Left colon (tissue), 2 donors: ENCODE results near the gene ZNF469. TPM values are rescaled to one million over a fixed set of nuclear protein-coding genes. Genes with fewer than 3 reads are reported as not detected.

ENCODE experiments used
- ATAC-seq: fragments of 200-7000 bp; cut with Tn5 transposase; one replicate; pipeline ENCODE4 v1.9.1; 2020; ENCODE audit warnings: mild to moderate bottlenecking, moderate library complexity
- DNase-seq, 2 donors: peaks; one replicate each; pipeline ENCODE4 v3.0.0-alpha.2; 2020
- intact Hi-C, 2 donors: fragments of 100-400 bp; cut with DNase I in 1 of 2; cut with micrococcal nuclease in 1 of 2; formaldehyde crosslinking; loops; one replicate each; pipeline versions ENCODE4 v1.11.2 to v1.14.0; 2022; cut with DNase I, micrococcal nuclease
- total RNA-seq, 2 donors: library from RNA; stranded (reverse); fragmentation: NEBNext Ultra II Directional; extraction: Animal tissue kit (Norgen Biotek cat#: 25700); gene quantifications; one replicate each; pipeline ENCODE4 v1.2.1, GENCODE V29; 2021
- donor health status: DM: no; HTN: no; CAD: no.
- donor health status: DM: yes; HTN: yes; CAD: no.

Gene ZNF469
- total RNA-seq, 2 donors from 2014 or later, result 0.27 to 0.70 TPM

DNA sequence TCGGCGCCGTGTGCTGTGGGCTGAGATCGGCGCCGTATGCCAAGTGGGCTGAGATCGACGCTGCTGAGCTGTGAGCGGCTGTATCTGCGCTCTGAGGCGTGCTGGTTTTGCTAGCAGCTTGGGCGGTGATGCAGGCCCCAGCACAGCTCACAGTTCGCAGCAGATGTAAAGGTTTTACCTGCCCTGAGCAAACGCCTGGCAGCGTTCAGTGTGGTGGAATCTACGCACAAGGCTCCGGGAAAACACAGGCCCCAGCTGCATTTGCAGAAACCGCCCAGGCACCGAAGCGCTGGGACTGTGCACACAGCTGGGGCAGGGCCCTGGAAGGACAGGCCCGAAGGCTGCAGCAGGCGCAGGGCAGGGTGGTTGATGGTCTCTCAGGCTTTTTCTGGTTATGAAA is 8.0 kb upstream of the ZNF469 start:
- no peak for ATAC-seq
- DNase-seq, result no peak
- intact Hi-C loops, result no loop called here

DNA sequence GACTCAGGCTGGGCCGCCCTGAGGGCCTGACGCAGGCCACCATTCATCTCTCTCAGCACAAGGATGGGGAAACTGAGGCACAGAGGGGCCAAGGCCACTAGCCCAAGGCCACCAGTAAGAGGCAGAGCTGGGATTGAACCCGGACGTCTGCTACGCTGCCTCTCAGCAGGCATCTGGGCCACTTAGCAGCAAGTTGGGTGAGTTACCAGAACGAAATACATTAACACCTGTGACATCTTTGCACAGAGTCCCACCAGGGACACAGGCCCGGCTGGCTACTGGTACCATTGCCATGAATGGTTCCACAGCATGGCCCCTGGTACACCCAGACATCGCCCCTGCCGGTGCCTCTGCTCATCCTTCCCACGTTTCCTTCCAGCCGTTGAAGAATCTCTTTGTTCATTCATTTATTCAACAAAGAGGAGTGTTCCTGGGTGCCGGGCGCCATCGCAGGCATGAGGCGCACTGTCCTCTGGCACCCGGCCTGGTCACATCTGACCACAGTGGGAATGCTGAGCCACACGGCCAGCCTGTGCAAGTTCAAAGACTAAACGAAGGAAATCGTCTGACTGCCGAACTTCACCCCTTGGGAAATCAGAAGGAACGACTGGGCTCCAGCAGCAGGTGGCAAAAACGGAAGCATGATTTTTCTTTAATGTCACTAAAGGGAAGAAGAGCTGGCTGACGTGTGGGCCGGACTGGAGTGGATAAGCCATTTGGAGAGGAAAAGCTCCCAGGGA is 7.4 kb upstream of the ZNF469 start:
- intact Hi-C loops, result no loop called here
- ATAC-seq (no peak), DNase-seq (no peak)

DNA sequence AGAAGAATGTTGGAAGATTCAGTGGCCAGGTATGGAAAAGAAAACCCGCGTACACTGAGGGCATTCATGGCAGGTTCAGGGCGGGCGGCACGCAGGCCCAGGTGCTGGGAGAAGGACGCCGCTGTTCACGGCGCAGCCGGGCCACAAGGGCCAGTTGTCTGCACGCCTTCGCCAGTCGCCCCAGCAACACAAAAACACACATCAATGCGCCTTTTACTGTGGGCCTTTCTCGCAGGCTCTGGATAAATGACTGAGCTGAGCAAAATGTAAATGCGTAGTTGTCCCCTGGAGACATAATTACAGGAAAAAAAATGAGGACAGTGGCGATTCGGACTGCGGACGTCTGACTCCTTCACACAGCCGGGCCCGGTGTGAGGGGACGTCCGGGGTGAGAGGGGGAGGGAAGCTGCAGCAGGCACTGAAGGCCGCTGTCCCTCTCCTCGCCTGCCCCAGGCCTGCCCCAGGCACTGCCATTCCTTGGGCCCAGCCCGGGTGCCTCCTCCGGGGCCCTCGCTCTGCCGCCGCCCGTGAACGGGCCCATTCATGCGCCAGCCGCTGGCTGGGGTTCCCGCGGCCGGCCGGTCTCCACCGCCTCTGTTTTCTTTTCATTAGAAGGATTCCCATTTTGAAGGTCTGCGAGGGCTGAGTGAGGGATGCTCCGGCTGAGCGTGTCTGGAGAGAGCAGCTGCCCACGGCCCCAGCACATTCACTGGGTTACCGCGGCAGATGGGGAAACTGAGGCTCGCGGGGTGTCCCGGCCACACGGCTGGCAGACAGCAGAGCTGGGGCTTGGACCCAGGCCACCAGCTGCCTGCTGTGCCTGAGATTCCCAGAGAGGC is 6.5 kb upstream of the ZNF469 start:
- ATAC-seq (no peak), DNase-seq (no peak)
- intact Hi-C loops, result no loop called here

DNA sequence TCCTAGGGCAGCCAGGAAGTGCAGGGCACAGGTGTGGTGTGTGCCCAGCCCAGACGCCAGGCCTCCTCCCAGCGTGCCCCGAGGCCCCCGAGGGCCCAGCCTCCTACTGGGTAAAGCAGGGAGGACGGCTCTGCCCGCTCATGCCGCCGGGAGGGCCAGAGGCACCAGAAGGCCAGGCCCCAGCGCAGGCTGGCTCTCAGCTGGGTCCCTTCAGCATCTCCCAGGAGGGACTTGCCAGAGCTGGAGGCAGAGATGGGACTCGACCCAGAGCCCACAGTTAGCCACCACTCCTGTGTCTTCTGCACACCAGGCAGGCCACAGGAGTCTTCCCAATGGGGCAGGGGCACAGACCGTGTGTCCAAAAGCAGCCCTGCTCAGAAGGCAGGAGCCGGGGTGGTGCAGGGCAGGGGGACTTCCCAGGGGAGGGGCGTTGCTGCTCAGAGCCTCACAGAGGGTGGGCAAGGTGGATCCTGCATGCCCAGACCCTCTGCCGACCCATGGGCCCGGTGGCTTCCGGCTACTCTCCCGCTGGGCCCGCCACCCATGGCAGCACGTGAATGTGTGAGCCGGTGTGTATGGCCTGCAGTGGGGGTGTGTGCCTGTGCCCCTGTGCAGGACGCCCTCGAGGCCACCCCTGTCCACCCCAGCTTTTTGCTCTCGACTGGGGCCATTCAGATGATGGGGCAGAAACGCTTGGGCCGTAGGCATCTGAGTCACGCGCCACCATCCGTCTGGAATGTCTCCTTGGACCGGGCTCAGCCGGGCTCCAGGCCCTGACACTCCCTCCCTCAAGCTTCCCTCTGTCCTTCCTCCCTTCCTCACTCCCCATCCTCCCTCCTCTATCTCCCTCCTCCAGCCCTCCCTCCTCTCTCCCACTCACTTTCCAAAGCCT is 5.7 kb upstream of the ZNF469 start:
- ATAC-seq (no peak), DNase-seq (no peak)
- intact Hi-C loops, result no loop called here

DNA sequence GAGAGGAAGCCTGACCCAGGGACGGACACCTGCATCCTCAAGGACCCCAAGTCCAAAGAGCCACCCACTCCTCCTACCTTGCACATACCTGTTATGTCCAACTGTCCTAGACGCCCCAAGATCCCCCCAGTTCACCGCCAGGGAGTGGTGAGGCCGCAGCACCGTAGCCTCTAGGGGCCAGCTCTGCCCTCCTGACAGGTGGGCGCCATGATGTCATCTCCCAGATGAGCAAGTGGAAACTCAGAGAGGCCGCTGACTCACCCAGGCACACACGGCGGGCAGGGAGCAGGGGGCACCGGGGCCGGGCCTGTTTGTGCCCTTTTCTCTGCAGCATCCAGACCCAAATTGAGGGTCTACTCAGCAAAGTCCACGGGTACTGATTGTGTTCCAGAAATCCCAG is 4.8 kb upstream of the ZNF469 start:
- ATAC-seq, result no peak
- no peak for DNase-seq
- intact Hi-C loops, result no loop called here

DNA sequence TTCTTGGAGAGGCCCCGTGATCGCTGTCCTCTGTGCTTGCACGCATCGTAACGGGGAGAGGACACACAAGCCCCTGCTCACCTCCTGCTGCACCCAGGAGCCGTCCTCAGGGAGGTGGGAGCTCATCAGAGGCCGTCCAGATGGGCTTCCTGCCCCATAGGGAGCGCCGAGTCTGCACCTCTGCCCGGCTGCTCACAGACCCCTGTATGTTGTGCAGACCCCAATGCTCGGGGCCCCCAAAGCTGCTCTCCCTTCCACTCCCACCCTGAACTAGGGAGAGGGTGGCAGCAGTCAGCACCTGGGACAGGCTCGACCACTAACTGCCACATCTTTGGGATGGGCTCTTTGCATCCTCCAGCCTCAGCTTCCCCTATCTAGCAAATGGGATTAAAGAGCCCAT is 4.4 kb upstream of the ZNF469 start:
- DNase-seq (no peak), ATAC-seq (no peak)
- intact Hi-C loops, result no loop called here

DNA sequence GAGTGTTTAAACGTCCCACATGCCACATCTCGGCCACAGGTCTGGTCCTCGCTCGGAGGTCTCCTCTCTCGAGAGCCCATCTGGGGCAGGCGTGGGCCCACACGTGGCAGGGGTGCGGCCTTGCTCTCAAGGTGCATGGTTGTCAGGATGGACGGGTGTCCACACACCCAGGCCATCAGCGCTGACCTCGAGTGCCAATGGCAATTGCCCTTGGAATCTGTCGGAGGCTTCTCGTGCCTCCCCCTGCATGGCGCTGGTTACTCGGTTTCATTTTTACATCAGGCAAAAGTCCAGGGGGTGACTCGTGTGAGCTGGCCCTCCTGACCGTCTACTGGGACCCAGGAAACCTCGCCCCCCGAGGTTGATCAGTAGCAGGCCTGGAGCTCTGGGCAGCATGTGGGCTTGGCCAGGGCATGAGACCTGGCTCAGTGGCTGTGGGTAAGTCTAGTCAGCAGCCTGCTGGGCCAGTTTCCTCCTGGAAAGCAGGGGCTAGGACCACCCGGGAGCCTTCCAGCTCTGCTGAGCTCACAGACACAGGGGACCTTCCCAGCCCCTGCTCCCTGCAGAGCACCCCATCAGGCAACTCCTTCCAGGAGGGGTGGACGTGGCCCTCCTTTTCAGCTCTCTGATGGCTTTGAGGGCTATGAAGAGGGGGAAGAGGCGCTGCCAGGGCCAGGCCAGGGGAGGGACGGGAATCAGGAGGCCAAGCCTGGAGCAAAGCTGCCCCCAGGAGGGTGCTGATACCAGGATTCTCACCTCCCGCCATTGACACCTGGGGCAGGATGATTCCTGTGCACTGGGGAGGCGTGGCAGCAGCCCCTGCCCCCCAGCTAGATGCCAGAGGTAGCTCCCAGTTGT is 3.7 kb upstream of the ZNF469 start:
- intact Hi-C loops, result no loop called here
- no peak for DNase-seq
- ATAC-seq, result no peak

DNA sequence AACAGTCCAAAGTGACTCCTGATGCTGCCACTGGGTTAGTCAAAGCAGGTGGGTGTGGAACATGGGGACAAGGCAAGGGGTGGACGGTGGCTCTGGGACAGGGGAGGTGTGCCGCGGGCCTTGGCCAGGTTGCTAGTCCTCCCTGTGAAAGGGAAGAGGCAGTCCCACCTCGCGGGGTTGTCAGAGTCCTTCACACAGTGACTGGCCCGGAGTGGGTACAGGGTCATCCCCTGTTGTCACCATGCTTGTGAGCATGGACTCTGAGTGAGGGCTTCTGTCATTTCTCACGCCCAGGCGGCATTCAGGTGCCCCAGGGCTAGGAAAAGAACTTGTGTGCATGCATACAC is 3.1 kb upstream of the ZNF469 start:
- ATAC-seq, result no peak
- no peak for DNase-seq
- intact Hi-C loops, result no loop called here

DNA sequence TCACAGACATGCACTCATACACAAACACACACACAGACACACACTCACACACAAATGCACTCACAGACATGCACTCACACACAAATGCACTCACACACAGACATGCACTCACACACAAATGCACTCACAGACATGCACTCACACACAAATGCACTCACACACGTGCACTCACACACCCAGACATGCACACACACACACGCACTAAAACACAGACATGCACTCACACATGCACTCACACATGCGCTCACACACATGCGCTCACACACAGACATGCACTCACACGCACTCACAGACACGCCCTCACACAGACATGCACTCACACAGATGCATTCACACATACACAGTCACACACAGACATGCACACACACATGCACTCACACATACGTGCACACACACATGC is 2.7 kb upstream of the ZNF469 start:
- ATAC-seq (no peak), DNase-seq (no peak)
- intact Hi-C loops, result no loop called here

DNA sequence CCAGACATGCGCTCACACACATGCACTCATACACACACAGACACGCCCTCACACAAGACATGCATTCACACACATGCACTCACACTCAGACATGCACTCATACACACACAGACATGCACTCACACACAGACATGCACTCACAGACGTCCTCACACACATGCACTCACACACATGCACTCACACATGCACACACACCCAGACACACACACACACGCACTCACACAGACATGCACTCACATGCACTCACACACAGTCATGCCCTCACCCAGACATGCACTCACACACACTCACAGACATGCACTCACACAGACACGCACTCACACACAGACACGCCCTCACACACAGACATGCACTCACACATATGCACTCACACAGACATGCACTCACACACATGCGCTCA is 2.1 kb upstream of the ZNF469 start:
- intact Hi-C loops, result no loop called here
- DNase-seq (no peak), ATAC-seq (no peak)

DNA sequence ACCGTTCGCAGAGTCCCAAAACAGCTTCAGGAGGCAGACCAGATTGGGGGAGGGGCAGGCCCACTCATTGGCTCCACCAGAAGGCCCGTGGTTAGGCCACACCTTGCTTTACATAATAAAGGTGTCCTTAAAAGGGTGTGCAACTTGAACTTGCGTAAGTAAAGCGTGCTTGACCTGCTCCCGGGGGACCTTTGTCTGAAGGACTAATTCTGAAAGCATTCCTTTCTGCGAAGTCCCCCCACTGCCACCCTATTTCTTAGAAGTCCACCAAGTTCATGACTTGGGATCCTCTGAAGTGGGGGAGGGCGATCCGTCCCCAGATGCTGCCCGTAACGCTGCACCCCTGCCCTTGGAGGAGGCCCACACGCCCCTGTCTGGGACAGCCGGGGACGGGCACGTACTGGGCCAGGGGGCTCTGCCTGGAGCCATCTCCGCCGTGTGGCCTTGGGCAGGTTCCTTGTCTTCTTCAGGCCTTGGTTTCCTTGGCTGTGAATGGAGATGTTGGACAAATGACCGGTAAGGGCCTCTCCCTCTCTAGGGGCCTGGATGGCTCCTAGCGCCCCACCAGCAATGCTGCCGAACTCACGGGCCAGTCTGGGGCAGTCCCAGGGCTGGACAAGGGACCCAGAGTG is 823 bp upstream of the ZNF469 start:
- ATAC-seq (no peak), DNase-seq (no peak)
- intact Hi-C loops, result no loop called here

DNA sequence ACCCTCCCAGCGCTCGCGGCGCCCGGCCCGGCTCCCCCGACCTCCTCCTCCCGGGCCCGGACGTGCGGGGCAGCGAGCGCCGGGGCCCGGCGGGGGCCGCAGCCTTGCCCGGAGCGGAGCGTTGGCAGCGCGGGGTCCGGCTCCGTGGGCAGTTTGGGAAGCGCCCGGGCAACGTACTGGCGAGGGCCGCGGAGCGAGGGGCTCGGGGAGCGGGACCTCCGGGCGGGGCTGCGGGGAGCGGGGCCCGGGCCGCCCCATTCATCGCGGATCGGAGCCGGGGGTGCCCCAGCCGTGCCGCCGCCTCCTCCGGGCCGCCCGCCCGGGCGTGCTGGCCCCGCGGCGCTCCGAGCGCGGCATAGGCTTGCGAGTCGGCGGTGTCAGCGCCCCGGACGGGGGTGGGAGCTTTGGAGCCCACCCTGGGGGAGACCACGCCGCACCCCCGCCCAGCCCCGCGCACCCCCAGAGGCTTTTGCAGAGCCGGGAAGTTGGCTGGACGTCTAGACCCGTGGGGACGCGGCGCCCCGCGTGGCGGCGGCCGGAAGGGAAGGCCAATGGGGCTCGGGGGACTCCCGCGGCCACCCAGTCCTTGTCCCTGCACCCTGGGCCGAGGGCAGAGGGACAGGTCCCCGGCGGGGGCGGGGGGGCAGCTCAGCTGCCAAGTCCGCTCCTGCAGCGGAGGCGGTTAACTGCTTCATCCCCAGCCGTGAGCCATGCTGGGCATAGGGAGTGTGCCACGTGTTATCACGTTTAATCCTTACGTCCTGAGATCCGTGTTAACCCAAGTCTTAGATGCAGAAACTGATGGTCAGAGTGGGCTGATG is 852 bp downstream of the ZNF469 start:
- intact Hi-C loops, result no loop called here
- DNase-seq (peak in 1 of 2 donors; percentile 33), ATAC-seq (no peak)

DNA sequence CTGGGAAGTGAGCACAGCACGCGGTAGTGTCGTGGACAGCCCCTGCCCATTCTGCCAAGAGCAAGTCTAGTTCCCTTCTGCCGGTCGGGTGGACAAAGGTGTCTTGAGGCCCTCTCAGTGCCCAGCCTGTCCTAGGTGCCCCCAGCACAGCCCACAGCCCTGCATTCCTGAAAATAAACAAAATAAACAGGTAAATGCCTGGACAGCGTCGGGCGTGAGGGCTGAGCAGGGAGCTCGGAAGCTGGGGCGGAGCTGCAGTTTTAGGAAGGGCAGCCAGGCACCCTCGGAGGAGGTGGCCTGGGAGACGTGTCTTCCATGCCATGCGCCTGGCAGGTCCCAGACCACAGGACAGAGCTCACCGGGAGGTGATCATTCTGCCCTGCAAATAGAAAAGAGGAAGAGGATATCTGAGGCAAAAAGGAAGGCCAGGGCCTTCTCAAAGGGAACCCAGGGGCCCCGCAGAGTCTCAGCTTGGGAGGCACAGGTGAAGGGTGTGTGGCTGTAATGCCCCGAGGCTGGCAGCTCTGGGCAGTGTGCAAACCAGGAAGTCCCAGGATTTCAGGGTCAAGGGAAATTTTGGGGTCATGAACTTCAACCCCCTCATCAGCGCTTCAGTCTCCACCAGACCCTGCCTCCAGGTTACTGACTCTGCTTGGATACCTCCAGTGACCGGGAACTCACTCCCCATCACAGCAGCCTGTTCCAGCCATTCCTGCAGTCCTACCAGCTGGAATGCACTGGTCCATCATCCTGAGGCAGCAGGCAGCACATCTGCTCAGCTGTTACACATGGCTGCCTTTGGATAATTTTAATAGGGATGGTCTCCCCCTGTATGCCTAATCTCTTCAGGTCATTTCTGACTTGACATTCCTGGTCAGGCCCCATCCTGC is 1.7 kb downstream of the ZNF469 start:
- intact Hi-C loops, result no loop called here
- DNase-seq (no peak), ATAC-seq (no peak)

DNA sequence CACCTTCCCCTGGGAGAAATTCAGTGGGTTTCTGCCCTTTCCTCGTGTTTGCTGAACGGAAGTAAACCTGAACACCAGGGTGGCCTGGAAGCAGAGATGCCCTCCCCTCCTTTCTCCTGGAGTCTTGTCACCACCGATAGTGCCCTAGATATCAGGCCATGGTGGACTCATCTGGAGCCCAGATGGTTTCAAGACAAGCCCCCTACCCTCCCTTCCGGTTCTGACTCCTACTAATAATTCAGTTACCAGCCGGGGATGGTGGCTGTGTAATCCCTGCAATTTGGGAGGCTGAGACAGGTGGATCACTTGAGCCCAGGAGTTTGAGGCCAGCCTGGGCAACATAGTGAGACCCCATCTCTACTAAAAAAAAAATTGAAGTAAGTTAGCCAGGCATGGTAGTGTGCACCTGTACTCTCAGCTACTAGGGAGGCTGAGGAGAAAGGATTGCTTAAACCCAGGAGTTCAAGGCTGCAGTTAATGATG is 2.4 kb downstream of the ZNF469 start:
- intact Hi-C loops, result no loop called here
- DNase-seq (no peak), ATAC-seq (no peak)

DNA sequence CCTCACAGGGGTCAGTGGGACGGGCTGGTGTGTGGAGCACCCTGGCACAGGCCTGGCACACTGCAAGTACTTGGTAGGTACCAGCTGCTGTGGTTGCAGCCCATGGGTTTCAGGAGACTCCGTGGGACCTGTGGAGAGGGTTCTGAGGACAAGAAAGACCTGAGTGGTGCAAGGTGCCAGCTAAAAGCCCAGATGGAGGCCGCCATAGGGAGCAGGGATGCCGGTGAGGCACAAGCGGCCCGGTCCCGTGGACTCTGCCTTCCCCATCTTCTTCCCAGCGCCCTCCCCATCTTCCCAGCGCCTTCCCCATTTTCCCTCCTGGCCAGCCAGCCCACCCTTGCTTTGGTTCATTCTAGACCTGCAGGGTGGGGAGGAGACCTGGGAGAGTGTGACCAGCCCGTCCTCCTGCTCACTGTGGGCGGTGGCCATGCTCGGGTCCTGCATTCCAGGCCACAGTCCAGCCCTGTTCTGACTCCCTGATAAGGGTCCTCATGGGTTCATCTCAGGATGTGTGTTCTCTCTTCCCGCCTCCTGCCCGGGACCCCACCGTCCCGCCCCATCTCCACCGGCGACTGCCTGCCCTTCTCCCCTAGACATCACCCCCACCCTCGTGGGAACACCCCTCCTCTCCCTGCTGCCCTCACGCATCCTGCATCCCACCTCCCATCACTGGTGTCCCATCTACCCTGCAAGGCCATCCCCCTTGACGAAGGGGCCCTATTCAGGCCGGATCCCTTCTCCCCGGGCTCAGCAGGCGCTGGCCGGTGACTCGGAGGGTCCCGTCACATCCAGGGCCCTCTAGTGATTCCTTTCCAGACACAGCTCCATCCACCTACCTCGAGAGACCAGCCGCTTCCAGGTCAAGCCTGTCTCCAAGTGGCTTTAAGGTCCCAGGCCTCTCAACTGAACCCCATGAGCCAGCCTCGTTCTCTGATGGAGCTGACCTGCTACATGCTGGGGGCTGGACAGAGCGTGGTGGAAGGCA is 3.4 kb downstream of the ZNF469 start:
- ATAC-seq (no peak), DNase-seq (no peak)
- intact Hi-C loops, result no loop called here
